MM.1S (cell line): ENCODE results near the gene TMEM161B.

Experiments
- CTCF ChIP-seq: fragments of 300-600 bp; sonication (generic); IDR thresholded peaks from 2 replicates; pipeline ENCODE4 v1.5.1; 2016; ENCODE audit warnings: antibody characterized with exemption, low read length, mixed read lengths
- EZH2 ChIP-seq: fragments of 300-600 bp; sonication (generic); optimal IDR thresholded peaks from 2 replicates; pipeline ENCODE3; 2017; ENCODE audit warnings: low read depth, mild to moderate bottlenecking, antibody characterized with exemption, low read length, mixed read lengths

- TF ChIP-seq CTCF (no peak), EZH2 (no peak)
These were observed 74.7 kb downstream of the TMEM161B start for GRCh38 chr5:88193896-88194295.
